A375 (cell line): ENCODE measurements around the gene EIF4A3. TPM values are rescaled to one million over a fixed set of nuclear protein-coding genes. Genes with fewer than 3 reads are reported as not detected.

Experiments used
- small RNA-seq: library from RNA; depleted of rRNA; stranded (forward); fragments of <200 nt; gene quantifications from one replicate; pipeline ENCODE3, GENCODE V24; 2014
- total RNA-seq: library from RNA; depleted of rRNA; stranded (reverse); fragments of >200 nt; shearing (Covaris generic); gene quantifications from 2 replicates; pipeline ENCODE4 v1.2.3, GENCODE V29; 2014; rRNA removed

The EIF4A3 gene
- 81.8 and 106 TPM in 2 replicates for total RNA-seq

GRCh38 chr17:80147035-80147822 lies at the start of gene EIF4A3:
Gene EIF4A3 (minus strand): TSS chr17:80147128. CDS start chr17:80146961, 167 bp downstream.

GRCh38 chr17:80169784-80170500 lies 23.0 kb upstream of the EIF4A3 start, which contains the start of gene CARD14:
Gene CARD14 (plus strand): TSS chr17:80170030. CDS start chr17:80181439, 11,409 bp downstream.

GRCh38 chr17:80101011-80101945 lies 45.6 kb downstream of the EIF4A3 start, which contains the start of gene GAA:
Gene GAA (plus strand): TSS chr17:80101581. CDS start chr17:80104587, 3,006 bp downstream.

Small RNA genes lying within 50 kb of the gene (small RNA-seq; reads per million reads assigned to genes)
- gene AC087741.2 (not detected), gene MIR1268B (not detected)

Other genes starting within 250 kb of the EIF4A3 start
- gene TBC1D16, start 111.3 kb downstream of the EIF4A3 start, total RNA-seq: 18.7 and 19.2 TPM in 2 replicates
- gene CCDC40, start 110.5 kb downstream of the EIF4A3 start, total RNA-seq: 6.7 and 8.1 TPM in 2 replicates
- gene GAA, start 45.5 kb downstream of the EIF4A3 start, total RNA-seq: 45.4 and 58.6 TPM in 2 replicates
- gene CARD14, start 22.9 kb upstream of the EIF4A3 start, total RNA-seq: 0.98 and 3.4 TPM in 2 replicates
- 10.5 and 19.8 TPM in 2 replicates for gene SGSH, start 73.2 kb upstream of the EIF4A3 start, total RNA-seq
- gene SLC26A11, start 73.3 kb upstream of the EIF4A3 start, total RNA-seq: 6.5 and 7.2 TPM in 2 replicates
- 47.0 and 55.1 TPM in 2 replicates for gene RNF213, start 113.7 kb upstream of the EIF4A3 start, total RNA-seq